ENCODE results near the gene RAB3GAP2.
"Not testable (repeated sequence)": the region's sequence is repeated elsewhere in the genome, so short reads cannot be mapped to it uniquely, and the experiment has no call there.

The RAB3GAP2 gene

DNA sequence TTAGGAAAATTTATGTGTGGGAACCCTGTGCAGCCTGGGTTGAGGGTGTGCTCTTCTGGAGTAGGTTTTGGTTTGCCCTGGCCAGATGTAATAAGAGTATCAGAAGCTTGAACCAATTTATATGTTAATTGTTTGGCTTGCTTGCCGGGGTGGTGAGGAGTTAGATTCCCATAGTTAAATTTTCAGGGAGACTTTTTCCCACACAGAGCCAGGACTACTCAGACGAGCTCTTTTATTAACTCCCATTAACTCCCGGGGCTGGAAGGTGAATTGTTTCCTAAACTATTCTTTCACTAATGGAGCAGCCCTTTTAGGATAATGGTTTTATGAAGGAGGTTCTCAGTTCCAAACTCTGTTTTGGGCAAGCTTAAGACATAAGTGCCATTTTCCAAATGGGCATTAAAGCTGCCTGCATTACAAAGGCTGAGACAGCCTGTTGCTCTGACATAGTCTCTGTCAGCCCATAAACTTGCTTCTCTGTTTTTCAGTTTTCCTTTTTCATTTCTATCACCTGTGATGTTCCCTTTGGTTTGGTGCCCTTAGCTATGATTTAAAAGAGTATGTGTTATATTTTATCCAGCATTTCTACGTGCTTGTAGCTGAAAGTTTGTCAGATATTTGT lies 18.0 kb upstream of the RAB3GAP2 start:
- DNase-seq: no peak

DNA sequence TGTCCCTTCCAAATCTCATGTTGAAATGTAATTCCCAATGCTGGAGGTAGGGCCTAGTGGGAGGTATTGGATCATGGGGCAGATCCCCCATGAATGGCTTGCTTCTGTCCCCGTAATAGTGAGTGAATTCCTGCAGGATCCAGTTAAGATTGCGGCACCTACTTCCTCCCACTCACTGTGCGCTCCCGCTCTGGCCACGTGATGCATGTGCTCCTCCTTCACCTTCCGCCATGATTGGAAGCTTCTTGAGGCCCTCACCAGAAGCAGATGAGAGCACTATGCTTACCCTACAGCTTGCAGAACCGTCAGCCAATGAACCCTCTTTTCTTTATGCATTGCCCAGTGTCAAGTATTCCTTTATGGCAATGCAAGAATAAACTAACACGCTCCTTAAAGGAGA lies 14.9 kb upstream of the RAB3GAP2 start:
- DNase-seq: no peak

DNA sequence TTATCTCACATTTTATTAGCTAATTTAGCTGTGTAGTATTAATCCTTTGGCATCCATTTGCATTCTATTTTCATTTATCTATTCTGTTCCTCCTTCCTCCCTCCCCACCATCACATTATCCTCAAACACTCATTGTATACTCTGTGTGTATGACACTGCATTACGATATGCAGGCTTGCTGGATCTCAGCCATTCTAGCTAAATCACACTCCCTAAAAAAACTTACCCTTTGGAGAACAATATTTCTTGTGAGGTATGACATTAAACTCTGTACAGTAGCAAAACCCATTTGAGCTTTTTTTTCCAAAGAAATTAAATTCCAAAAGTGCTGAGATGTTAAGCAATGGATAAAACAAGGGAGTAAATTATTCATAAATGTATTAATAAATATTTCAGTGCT lies 11.4 kb upstream of the RAB3GAP2 start:
- DNase-seq: no peak

DNA sequence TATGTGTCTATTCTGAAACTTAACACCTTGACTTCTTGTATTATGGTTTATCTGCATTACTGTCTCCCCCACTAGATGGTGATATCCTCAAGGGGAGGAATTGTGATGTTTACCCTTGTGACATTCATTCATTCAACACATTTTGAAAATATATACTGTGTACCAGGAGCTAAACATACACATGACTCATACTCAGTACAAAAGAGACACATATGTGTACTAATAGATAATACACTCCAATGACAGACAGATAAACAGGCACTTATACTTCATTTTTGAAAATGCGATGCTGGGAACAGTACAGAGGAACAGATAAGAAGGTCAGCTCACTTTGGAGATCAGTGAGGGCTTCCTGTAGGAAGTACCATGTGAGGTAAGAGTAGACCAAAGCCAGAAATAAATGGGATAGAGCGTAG lies 8.9 kb upstream of the RAB3GAP2 start:
- no peak for DNase-seq

DNA sequence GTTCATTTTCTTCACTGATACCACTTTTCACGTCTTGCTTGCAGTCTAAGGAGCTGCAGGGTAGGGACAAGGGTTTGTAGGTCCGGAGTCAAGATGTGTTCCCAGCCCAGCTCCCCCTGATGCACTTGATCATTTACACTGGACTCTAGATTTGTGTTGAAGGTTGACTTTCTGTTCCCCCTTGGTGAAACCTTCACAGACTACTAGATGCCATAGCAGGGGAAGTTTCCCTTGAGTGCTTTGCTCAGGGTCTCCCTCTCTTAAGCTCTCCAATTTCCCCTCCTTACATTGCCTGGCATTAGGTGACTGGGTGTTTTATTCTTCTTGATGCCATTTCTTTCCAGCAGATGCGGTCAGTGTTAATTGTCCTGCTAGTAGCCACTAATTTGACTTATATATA lies 8.0 kb upstream of the RAB3GAP2 start:
- DNase-seq: no peak

DNA sequence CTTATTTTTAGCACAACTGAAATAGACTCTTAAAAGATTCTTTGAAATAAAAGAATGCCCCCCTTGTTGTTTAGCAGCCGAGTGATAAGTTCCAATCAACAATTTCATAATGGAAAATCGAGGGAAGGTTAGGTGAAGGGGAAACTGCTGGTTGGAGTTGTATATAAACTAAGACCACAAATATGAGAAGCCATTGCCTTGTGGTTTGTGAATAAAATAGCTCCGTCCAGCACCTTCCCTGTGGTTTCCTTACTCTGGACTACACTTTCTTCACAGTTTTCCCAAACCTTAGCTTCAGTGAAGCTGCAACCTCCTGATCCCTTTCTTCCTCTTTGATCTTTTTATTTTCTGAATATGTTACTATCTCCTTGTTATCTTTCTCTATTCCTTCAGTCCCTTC lies 6.7 kb upstream of the RAB3GAP2 start:
- DNase-seq: no peak

DNA sequence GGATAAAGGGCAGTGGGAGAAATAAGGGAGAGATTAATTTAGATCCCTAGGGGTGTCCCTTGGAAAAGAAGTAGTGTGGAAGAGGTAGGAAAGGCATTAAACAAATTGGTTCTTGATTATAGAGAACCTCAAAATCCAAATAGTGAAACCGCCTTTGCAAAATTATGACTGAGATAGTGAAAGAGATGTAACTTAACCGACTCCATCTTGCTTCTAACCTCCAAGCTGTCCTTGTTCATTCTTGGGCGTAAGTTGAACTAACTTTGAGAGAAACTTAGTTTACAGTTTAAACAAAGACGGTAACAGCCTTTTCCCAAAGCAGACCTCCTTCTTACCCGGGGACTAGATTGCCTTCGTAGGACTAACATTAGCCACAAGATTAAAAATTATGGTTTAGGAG lies 3.2 kb upstream of the RAB3GAP2 start:
- no peak for DNase-seq

DNA sequence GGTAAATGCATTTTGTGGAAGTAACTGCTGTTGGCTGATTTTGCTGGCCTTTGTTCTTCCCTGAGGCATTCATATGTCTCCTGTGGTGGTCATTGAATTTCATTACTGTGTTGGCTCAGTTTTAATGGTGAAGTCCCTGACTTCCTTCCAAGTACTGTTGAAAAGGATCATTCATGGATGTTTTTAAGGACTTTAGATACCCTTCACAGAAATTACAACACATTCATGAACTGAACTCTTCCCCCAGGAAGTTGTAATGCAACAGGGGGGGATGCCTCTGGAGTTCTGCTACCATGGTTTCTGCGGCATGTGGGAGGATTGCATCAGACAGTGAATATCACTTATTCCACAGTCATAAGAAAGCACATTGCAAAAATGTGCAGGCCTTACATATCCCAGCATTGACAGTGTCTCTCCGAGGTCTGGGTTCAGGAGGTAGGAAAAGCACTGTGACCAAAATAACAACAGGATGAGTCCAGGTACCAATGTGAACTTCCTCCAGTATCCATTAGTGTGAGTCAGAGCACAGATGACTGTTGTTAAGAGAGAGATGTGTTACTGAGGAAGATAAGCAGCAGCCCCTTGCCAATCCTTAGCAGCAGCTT lies 2.1 kb upstream of the RAB3GAP2 start:
- no peak for DNase-seq

DNA sequence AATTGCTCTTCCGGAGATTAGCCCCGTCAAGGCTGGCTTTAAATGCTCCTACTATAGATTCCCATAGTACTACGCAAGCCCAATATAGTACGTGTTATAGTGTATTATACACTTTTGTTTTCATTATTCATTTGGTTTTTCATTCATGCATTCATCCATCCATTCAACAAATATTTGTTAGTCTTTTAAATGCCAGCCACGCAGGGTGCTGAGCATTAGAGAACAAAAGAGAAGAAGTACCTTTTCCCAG lies 513 bp upstream of the RAB3GAP2 start:
- DNase-seq: no peak

DNA sequence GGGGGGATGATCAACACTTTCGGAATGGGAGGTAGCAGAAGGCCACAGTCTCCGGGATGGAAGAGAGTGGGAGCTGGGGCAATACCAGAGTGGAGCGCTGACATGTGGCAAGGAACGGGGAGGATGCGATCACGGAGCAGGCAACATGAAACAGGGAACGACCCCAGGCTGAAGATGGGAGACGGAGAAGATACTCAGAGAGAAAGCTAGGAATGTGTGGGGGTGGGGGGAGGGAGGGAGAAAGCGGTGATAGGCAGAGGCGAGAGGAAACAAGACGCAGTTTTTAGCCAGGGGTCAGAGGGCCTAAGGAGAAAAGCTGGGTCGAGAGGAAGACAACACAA lies 577 bp downstream of the RAB3GAP2 start:
- DNase-seq: no peak

DNA sequence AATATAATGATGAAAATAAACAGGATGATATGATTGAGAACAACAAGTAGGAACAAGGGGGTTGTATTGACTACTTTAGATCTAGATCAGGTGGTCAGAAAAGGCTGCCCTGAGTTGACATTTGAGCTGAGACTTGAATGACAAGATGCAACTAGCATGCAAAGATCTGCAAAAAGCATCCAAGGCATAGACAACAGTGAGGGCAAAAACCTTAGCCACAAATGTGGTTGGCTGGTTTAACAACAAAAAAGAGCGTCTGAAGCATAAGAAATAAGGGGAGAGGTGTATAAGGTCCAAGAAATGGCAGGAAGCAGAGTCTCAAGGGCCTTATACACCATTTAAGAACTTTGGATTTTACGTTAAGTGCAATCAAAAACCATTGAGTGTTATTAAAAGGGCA lies 3.2 kb downstream of the RAB3GAP2 start:
- DNase-seq: no peak

DNA sequence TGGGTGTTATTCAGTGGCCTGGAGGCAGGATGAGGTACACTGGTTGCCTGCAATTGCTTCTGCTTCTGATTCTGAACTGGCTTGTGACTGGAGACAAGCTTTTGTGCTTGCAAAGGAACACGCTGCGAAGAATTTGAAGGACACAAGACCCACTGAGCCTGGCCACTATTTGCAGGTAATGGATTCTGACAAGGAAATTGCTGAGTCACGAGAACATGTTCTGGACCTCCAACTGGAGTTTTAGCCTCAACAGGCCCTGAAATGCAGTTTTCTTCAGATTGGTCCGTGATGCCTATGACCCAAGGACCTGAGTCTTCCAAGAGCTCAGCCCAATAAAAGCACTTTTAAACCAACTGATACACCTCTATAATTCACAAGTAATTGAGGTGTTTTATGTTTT lies 4.6 kb downstream of the RAB3GAP2 start:
- no peak for DNase-seq

DNA sequence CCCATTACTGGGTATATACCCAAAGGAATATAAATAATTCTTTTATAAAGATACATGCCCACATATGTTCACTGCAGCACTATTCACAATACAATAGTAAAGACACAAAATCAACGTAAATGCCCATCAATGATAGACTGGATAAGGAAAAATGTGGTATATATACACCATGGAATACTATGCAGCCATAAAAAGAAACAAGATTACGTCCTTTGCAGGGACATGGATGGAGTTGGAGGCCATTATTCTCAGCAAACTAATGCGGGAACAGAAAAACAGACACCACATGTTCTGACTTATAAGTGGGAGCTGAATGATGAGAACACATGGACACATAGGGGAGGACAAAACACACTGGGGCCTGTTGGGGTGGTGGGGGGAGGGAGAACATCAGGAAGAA lies 12.0 kb downstream of the RAB3GAP2 start:
- DNase-seq: not testable (repeated sequence)

DNA sequence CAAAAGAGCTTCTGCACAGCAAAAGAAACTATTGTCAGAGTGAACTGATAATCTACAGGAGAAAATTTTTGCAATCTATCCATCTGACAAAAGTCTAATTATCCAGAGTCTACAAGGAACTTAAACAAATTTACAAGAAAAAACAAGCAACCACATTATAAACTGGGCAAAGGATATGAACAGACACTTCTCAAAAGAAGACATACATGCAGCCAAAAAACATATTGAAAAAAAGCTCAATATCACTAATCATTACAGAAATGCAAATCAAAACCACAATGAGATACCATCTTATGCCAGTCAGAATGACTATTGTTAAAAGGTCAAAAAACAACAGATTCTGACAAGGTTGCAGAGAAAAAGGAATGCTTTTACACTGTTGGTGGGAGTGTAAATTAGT lies 12.5 kb downstream of the RAB3GAP2 start:
- DNase-seq: not testable (repeated sequence)

DNA sequence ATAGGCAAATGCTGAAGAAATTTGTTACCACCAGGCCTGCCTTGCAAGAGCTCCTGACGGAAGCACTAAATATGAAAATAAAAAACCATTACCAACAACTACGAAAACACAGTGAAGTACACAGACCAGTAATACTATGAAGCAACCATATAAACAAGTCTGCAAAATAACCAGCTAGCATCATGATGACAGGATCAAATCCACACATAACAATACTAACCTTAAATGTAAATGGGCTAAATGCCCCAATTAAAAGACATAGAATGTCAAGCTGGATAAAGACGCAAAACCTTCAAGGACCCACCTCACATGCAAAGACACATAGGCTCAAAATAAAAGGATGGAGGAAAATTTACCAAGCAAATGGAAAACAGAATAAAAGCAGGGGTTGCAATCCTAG lies 16.1 kb downstream of the RAB3GAP2 start:
- not testable (repeated sequence) for DNase-seq

DNA sequence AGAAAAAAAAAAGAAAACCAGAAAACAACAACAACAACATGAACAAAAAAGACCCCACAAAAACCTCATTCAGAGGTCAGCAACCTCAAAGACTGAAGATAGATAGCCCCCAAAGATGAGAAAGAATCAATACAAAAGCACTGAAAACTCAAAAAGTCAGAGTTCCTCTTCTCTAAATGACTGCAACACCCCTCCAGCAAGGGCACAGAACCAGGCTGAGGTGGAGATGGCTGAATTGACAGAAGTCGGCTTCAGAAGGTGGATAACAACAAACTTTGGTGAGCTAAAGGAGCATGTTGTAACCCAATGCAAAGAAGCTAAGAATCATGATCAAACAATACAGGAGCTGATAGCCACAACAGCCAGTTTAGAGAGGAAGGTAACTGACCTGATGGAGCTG lies 17.0 kb downstream of the RAB3GAP2 start:
- DNase-seq: no peak

DNA sequence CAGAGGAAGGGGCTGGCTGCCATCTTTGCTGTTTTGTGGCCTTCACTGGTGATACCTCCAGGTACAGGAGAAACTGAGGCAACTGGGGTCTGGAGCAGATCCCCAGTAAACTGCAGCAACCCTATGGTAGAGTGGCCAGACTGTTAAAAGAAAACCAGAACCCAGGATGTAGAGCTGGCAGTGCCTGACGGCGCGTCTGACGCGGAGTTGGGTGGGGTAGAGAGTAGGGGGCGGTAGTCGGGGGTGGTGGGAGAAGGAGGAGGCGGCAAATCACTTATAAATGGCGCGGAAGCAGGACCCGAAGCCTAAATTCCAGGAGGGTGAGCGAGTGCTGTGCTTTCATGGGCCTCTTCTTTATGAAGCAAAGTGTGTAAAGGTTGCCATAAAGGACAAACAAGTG lies 19.0 kb downstream of the RAB3GAP2 start:
- not testable (repeated sequence) for DNase-seq

DNA sequence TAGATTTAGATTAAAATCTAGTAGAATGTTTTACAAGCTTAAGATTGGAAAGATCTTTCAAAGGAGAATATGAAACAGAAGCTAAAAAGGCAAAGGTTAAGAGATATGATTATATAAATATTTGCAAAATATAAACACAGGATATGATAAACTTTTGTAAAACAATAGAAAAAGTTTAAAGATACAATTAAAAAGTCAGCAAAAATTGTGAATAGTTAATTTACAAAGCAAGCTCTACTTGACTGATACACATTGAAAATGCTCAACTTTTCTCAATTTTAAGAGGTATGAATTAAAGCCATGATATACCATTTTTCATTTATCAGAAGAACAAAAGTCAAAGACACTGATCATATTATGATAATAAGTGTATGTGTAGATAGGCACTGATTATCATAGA lies 21.0 kb downstream of the RAB3GAP2 start:
- no peak for DNase-seq

DNA sequence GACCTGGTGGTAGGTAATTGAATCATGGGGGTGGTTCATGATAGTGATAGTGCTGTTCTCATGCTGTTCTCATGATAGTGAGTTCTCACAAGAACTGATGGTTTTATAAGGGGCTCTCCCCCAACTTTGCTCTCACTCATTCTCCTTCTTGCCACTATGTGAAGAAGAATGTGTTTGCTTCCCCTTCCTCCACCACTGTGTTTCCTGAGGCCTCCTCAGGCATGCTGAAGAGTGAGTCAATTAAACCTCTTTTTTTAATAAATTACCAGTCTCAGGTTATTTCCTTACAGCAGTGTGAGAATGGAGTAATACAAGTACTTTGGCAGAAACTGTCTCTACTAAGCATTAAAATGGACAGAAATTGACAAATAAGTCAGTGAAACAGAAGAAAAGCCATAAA lies 21.6 kb downstream of the RAB3GAP2 start:
- DNase-seq: no peak

DNA sequence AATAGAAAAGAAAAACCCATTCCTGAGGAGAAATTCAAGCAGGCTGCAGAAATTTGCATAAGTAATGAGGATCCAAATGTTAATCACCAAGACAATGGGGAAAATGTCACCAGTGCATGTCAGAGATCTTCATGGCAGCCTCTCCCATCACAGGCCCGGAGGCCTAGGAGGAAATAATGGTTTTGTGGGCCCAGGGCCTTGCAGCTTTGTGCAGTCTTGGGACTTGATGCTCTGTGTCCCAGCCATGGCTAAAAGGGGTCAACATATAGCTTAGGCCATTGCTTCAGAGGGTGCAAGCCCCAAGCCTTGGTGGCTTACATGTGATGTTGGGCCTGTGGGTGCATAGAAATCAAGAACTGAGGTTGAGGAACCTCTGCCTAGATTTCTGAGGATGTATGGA lies 22.7 kb downstream of the RAB3GAP2 start:
- no peak for DNase-seq

DNA sequence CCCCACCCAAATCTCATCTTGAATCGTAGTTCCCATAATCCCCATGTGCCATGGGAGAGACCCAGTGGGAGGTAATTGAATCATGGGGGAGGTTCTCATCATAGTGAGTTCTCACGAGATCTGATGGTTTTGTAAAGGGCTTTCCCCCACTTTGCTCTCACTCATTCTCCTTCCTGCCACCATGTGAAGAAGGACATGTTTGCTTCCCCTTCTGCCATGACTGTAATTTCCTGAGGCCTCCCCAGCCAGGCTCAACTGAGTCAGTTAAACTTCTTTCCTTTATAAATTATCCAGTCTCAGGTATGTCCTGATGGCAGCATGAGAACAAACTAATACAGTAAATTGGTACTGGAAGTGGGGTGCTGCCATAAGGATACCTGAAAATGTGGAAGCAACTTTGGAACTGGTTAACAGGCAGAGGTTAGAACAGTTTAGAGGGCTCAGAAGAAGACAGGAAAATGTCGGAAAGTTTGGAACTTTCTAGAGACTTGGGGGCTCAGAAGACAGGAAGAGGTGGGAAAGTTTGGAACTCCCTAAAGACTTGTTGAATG lies 23.5 kb downstream of the RAB3GAP2 start:
- DNase-seq: not testable (repeated sequence)

DNA sequence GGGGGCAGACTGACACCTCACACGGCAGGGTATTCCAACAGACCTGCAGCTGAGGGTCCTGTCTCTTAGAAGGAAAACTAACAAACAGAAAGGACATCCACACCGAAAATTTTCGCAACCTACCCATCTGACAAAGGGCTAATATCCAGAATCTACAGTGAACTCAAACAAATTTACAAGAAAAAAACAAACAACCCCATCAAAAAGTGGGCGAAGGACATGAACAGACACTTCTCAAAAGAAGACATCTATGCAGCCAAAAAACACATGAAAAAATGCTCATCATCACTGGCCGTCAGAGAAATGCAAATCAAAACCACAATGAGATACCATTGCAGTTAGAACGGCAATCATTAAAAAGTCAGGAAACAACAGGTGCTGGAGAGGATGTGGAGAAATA lies 26.4 kb downstream of the RAB3GAP2 start:
- DNase-seq: not testable (repeated sequence)

DNA sequence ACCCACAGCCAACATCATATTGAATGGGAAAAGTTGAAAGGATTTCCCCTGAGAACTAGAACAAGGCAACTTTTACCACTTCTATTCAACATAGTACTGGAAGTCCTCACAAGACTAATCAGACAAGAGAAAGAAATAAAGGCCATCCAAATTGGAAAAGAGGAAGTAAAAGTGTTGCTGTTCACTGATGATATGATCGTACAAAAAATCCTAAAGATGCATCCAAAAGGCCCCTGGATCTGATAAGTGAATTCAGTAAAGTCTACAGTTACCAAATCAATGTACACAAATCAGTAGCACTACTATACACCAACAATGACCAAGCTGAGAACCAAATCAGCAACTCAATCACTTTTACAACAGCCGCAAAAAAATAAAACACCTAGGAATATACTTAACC lies 28.3 kb downstream of the RAB3GAP2 start:
- no peak for DNase-seq

DNA sequence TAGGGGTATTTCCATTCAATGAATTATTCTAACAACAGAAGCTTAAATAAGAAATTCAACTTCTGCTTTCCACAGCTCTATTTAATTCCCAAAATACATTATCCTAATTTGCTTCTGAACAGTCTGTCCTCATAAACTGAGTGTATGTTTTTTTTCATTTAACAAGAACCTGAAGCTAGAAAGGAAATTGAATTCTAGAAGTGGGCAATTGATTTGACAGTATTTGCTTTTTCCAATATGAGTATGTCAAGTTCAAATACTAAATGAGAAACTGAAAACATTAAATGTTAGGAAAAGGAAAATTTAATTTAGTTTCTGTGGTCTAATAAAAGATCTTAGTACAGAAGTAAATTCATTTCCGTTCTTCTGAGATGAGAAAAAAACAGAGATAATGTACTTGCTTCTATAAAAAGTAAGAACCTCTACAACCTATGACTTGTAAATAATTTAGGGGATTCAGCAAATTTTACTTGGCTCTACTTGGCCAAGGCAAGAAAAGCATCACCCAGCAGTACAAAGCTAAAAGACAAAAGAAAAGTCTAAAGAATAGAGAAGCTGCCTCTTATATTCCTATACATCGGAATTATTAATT lies 31.1 kb downstream of the RAB3GAP2 start:
- DNase-seq: no peak

DNA sequence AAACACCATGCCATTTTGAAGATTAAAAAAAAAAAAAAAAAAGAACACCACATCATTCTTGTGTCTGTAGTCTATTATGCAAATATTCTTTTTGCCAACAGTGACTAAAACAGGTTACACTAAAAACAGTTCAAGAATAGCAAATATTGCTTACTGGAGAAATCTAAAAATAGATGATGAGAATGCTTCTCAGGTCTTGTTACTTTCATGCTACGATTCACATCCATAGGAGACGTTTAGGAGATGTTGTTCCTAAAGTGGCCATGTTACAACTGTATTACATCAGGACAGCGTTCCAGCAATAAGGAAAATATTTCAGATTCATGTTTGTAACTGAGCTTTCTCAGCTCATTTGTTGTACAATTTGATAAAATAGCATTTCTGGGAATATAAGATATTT lies 32.3 kb downstream of the RAB3GAP2 start:
- no peak for DNase-seq
